HUES64 (cell line): ENCODE data around the gene CNKSR1.
"Not testable (repeated sequence)": the region's sequence is repeated elsewhere in the genome, so short reads cannot be mapped to it uniquely, and the experiment has no call there.

Experiments
- H3K27ac ChIP-seq: 2 replicates; pipeline ENCODE4 v1.7.0; 2013; ENCODE audit warnings: low read depth, low read length, inconsistent platforms
- H3K27me3 ChIP-seq: 2 replicates; pipeline ENCODE4 v1.6.1; 2013; ENCODE audit warnings: mild to moderate bottlenecking, low read length; ENCODE audit not compliant: insufficient read depth
- H3K36me3 ChIP-seq: 2 replicates; pipeline ENCODE4 v1.6.1; 2013; ENCODE audit warnings: mild to moderate bottlenecking, low read length; ENCODE audit not compliant: insufficient read depth
- H3K4me1 ChIP-seq: 2 replicates; pipeline ENCODE4 v1.6.1; 2013; ENCODE audit warnings: mild to moderate bottlenecking, low read length, moderate library complexity; ENCODE audit not compliant: insufficient read depth
- H3K4me3 ChIP-seq: 2 replicates; pipeline ENCODE4 v1.5.1; 2013; ENCODE audit warnings: mild to moderate bottlenecking, low read length, moderate library complexity
- H3K9ac ChIP-seq: 2 replicates; pipeline ENCODE4 v1.6.1; 2013; ENCODE audit warnings: mild to moderate bottlenecking, low read depth, low read length
- H3K9me3 ChIP-seq: 2 replicates; pipeline ENCODE4 v1.6.1; 2013; ENCODE audit warnings: low read depth, low read length; ENCODE audit not compliant: insufficient read depth
- WGBS: fragments of 150-250, 120-280 bp; methylation state at CpG from one replicate; pipeline ENCODE4 v1.1.7; 2013; ENCODE audit warnings: missing lambda C conversion rate; 5-methylcytosine and 5-hydroxymethylcytosine counted together

CNKSR1 gene

DNA sequence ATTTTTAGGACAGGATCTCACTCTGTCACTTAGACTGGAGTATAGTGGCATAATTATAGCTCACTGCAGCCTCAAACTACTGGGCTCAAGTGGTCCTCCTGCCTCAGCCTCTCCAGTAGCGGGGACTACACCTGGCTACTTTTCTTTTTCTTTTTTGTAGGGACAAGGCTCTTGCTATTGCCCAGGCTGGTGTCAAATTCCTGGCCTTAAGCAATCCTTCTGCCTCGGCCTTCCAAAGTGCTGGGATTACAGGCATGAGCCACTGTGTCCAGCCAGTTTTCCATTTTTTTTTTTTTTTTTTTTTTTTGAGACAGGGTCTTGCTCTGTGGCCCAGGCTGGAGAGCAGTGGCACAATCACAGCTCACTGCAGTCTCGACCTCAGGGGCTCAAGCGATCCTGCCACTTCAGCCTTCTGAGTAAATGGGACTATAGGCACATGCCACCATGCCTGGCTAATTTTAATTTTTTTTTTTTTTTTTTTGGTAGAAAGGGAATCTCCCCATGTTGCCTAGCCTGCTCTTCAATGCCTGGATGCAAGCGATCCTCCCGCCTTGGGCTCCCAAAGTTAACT lies 36.1 kb downstream of the CNKSR1 start:
- 91% methylated on average over 6 of the region's 6 CpGs for WGBS

DNA sequence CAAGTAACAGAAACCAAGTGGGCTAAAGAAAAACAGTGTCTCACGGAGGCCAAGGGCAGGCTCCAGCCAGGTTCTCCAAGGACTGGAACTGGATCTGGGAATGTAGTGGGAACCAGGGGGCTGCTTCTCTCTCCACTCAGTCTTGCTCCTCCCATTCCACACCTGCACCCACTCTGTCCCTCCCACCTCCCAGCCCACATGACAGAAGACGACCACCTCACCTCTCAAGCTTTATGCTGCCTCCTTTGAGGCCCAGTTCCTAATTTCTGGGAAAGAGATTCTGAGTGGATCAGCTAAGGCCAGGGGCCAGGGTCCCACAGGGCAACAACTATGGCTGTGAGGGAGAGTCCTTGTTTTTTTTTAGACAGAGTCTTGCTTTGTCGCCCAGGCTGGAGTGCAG lies 38.0 kb downstream of the CNKSR1 start:
- Histone ChIP-seq H3K9me3 (no peaks in the 10 kb centered on the region), H3K36me3 (no peaks in the 10 kb centered on the region), H3K27me3 (peaks cover 10% of the 10 kb centered on the region), H3K27ac (no peak overlapping the region), H3K4me1 (no peaks in the 10 kb centered on the region), H3K4me3 (no peak overlapping the region), H3K9ac (no peak overlapping the region)
- WGBS: 56% methylated on average over 3 of the region's 3 CpGs

More for the DNA sequence above, 36.1 kb downstream of the CNKSR1 start:
- Histone ChIP-seq H3K9ac (no peak overlapping the region), H3K9me3 (no peaks in the 10 kb centered on the region), H3K36me3 (no peaks in the 10 kb centered on the region), H3K4me1 (no peaks in the 10 kb centered on the region), H3K27ac (no peak overlapping the region), H3K27me3 (peaks cover 4% of the 10 kb centered on the region), H3K4me3 (no peak overlapping the region)

DNA sequence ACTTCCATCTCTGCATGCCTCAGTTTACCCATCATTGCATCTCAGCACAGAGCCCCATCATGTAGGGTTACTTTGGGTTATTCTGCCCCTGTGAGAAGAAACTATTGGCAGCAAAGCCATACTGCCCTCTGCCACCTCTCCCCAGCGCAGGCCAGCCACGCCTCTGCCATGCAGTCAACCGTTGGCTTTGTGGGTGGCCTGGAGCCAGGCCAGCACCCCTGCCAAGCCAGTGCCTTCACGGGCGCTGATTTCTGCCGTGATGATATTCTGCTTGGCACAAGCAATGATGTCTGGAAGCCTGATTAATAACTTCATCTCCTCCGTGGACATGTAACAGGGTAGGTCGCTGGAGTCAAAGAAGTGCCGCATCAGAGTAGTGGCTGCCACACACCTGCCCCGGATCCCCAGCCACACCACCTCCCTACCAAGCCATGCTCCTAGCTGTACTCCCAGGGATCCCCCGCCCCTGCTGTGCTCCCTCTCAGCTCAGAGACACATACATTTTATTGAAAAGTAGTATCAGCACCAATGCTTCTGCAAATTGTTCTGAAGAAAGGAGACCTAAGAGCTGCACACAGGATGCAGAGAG lies 41.7 kb downstream of the CNKSR1 start:
- 92% methylated on average over 11 of the region's 11 CpGs for WGBS
- no peaks in the 10 kb centered on the region for H3K9me3 ChIP-seq
- no peak overlapping the region for H3K4me3 ChIP-seq
- H3K9ac ChIP-seq: no peak overlapping the region
- peaks cover 41% of the 10 kb centered on the region for H3K27me3 ChIP-seq
- no peak overlapping the region for H3K27ac ChIP-seq
- no peaks in the 10 kb centered on the region for H3K4me1 ChIP-seq
- H3K36me3 ChIP-seq: no peaks in the 10 kb centered on the region

DNA sequence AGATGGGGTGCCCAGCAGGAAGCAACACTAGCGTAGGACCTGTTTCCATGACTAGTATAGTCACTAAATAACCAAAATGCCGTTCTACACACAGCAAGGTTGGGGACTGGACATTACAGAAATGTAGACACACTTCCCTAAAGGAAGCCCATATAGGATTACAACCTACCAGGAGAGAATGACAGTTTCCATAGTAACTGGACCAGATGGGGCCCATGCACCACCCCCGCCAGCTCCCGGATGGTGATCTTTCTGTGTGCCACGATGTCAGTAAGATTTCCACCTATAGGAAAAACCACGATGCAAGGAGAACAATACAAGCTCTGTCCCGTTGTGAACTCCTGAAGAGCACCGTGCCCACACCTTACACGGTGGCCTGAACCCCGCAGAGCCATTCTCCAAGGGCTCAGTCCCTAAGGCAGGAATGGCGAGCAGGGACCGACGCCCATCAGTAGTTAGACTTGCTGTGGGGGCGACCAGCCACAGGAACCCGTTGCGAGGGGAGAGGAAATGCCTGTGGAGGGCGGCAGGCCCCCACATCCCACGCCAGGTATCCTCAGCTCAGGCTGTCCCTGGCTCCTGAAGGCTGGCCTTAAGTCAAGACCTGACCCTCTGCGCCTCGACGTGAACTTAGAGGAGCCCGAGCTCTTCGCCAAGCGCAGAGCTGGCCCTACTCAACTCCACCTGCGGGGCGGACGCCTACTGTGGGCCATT lies 43.1 kb downstream of the CNKSR1 start:
- H3K27ac ChIP-seq: no peak overlapping the region
- H3K9me3 ChIP-seq: no peaks in the 10 kb centered on the region
- no peak overlapping the region for H3K9ac ChIP-seq
- H3K4me3 ChIP-seq: no peak overlapping the region
- WGBS: 80% methylated on average over 27 of the region's 27 CpGs
- H3K36me3 ChIP-seq: no peaks in the 10 kb centered on the region
- H3K4me1 ChIP-seq: no peaks in the 10 kb centered on the region
- peaks cover 54% of the 10 kb centered on the region for H3K27me3 ChIP-seq

DNA sequence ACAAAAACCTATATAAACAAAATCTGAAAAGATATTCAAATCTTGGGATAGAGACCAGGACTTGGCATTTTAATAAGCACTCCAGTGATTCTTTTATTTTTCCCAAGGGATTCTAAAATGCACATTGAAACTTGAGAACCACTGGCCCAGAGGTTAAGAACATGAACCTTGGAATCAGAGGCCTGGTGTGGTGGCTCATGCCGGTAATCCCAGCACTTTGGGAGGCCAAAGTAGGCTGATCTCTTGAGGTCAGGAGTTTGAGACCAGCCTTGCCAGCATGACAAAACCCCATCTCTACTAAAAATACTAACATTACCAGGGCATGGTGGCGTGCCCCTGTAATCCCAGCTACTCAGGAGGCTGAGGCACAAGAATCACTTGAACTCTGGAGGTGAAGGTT lies 43.8 kb downstream of the CNKSR1 start:
- H3K9me3 ChIP-seq: no peaks in the 10 kb centered on the region
- 96% methylated on average over 2 of the region's 2 CpGs for WGBS

DNA sequence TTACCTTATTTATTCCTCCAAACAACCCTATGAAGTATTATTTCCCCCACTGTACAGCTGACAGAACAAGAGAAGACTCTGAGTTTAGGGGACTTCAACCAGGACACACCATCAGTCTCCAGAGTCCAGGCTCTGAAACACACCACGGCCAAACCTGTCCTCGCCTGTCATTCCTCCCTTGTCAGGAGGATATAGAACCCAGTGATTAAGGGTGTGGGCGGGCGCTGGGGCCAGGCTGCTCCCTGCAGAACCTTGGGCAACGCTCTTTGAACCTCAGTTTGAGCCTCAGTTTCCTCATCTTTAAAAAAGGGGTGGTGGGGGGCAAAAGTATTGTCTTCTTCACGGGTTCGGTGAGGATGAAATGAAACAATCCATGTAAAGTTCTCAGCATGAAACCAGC lies 47.3 kb downstream of the CNKSR1 start:
- peak overlapping the region; percentile 57 for H3K4me3 ChIP-seq
- no peaks in the 10 kb centered on the region for H3K4me1 ChIP-seq
- H3K27me3 ChIP-seq: peaks cover 86% of the 10 kb centered on the region
- WGBS: 73% methylated on average over 7 of the region's 7 CpGs
- no peak overlapping the region for H3K9ac ChIP-seq
- no peaks in the 10 kb centered on the region for H3K9me3 ChIP-seq
- H3K36me3 ChIP-seq: no peaks in the 10 kb centered on the region
- no peak overlapping the region for H3K27ac ChIP-seq

More for the DNA sequence above, 43.8 kb downstream of the CNKSR1 start:
- H3K4me1 ChIP-seq: no peaks in the 10 kb centered on the region
- no peak overlapping the region for H3K27ac ChIP-seq
- H3K9ac ChIP-seq: no peak overlapping the region
- no peaks in the 10 kb centered on the region for H3K36me3 ChIP-seq
- H3K27me3 ChIP-seq: peaks cover 62% of the 10 kb centered on the region
- no peak overlapping the region for H3K4me3 ChIP-seq

DNA sequence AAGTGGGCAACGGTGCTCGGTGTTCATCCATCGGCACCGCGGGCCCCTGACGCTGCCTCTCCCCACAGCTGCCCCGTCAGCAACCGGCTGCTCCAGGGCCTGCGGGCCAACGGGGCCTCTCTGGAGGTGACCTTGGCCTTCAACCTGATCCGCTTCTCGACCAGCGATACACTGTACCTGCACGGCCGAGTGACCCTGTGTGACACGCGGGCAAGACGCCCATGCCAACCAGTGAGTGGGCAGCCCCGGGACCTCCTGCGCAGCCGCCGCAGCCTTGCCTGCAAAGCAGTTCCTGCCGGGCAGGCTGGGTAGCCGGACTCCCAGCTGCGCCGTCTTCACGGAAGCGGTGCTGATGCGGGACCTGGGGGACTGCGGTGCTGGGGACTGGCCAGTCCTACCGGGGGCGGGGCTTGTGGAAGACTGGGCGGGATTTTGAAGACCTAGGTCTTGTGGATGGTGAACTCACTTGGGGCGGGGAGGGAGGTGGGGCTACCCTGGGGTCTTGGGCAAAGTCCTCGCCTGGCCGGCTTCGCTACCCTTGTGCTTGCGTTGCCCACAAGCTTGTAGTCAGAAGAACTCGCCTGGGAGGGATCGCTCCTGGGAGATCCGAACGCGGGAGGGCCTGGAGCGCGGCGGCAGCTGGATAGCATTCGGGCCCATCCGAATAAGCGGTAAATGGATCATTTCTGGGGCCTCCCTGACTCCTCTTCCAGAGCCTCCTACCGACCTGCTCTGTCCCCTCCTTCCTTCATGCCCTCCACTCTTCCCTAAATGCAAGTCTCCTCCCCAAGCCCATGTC lies 47.9 kb downstream of the CNKSR1 start:
- WGBS: 10% methylated on average over 50 of the region's 50 CpGs

DNA sequence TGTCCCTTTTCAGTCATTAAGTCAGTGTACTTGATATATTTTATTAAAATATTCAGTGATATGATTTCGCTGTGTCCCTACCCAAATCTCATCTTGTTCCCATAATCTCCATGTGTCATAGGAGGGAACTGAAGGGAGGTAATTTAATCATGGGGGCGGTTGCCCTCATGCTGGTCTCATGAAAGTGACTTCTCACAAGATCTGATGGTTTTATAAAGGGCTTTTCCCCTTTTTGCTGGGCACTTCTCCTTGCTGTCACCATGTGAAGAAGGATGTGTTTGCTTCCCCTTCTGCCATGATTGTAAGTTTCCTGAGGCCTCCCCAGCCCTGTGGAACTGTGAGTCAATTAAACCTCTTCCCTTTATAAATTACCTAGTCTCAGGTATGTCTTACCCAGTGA lies 53.4 kb downstream of the CNKSR1 start:
- 63% methylated on average over 1 of the region's 2 CpGs for WGBS

More for the DNA sequence above, 47.9 kb downstream of the CNKSR1 start:
- no peaks in the 10 kb centered on the region for H3K36me3 ChIP-seq
- no peak overlapping the region for H3K27ac ChIP-seq
- H3K9ac ChIP-seq: no peak overlapping the region
- no peaks in the 10 kb centered on the region for H3K4me1 ChIP-seq
- H3K27me3 ChIP-seq: peaks cover 81% of the 10 kb centered on the region
- peak overlapping the region; percentile 57 for H3K4me3 ChIP-seq
- H3K9me3 ChIP-seq: no peaks in the 10 kb centered on the region

DNA sequence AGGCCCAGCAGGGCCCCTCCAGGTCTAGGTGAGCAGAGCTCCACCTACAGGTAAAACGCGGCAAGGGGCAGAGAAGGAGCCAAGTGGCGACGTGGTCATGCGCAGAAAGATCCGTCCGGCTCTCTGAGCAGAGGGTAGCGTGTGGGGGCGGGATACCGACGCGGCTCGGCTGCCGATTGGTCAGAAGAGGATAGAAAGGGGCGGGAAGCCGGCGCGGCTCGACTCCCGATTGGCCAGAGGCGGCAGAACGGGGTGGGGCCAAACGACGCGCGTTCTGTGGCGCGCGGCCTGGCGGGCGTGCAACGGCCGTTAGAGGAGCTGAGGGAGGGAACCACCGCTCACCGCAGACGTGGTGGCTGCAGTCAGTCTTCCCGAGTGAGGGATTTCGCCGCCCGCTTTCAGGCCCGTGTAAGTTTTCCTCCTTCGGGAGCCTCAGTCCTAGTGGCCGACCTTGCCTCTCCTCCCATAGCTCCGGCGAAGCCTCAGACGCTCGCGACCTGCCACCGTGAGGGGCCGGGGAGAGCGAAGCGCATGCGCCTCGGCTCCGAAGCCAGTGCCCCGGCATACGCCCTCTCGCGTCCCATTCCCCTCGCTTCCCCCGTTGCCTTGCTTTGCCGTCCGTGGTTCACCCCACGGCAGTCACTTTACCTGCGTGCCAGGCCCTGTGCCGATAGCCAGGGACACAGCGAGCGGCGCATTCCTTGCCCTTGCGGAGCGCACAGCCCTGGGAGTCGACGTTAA lies 56.8 kb downstream of the CNKSR1 start, which contains the start of gene CEP85:
CEP85 (plus strand) TSS at position 298 of the 741 bp plus-strand sequence. CDS start 5,584 bp downstream, outside the sequence.
- peak within 1 kb of the TSS; percentile 83 for H3K9ac ChIP-seq
- under 1% methylated on average over 73 of the region's 73 CpGs for whole genome bisulfite sequencing
- 0 out of 2 replicates have a peak, but pooled peaks cover 10% of the 10 kb centered on the region for H3K36me3 ChIP-seq
- 0 out of 2 replicates have a peak, but pooled peaks cover 4% of the 10 kb centered on the region for H3K4me1 ChIP-seq
- peak within 1 kb of the TSS; percentile 5 for H3K27ac ChIP-seq
- H3K27me3 ChIP-seq: 0 out of 2 replicates have a peak, but pooled peaks cover 6% of the 10 kb centered on the region
- H3K4me3 ChIP-seq: peak within 1 kb of the TSS; percentile 95
- H3K9me3 ChIP-seq: no peaks in the 10 kb centered on the region

More for the DNA sequence above, 53.4 kb downstream of the CNKSR1 start:
- H3K27ac ChIP-seq, H3K9ac ChIP-seq, H3K9me3 ChIP-seq, H3K4me1 ChIP-seq, H3K4me3 ChIP-seq, H3K36me3 ChIP-seq: not testable (repeated sequence)
- peaks cover 35% of the 10 kb centered on the region for H3K27me3 ChIP-seq

DNA sequence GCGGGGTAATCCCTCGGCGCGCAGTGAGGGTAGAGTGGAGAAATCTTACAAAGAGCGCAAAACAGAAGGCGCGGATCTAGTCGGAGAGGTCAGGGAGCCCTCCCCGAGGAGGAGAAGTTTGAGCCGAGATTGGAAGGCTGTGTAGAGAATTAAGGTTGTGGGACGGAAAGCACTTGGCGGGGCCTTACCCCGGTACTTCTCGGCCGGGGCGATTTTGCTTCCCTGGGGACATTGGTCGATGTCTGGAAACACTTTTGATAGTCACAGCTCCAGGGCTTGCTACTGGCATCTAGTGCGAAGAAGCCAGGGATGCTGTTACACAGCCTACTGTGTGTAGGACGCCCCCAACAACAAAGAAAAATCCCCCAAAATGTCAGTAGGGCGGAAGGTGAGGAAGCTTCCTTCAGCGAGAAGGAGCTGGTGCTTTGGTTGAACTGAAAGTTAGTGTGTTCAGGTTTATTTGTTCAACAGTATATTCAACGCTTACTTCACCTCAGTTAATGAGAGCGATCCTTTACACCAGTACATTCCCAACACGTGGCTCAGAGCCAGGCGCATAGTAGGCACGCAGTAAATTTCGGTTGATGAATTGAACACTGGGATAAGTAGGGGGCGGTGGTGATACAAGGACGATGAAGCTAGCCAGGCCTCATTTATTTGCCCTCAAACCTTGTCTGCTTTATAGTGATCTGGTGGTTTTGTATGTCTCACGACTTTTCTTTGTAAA lies 57.5 kb downstream of the CNKSR1 start:
- Histone ChIP-seq H3K4me1 (0 out of 2 replicates have a peak, but pooled peaks cover 4% of the 10 kb centered on the region), H3K27me3 (0 out of 2 replicates have a peak, but pooled peaks cover 6% of the 10 kb centered on the region), H3K27ac (peak overlapping the region; percentile 5), H3K36me3 (peaks cover 12% of the 10 kb centered on the region; the same call in 1 of the 2 replicates), H3K4me3 (peak overlapping the region; percentile 95), H3K9me3 (no peaks in the 10 kb centered on the region), H3K9ac (peak overlapping the region; percentile 83)
- WGBS: 3% methylated on average over 28 of the region's 30 CpGs
